ENCODE results near the gene ZNF536. TPM values are rescaled to one million over a fixed set of nuclear protein-coding genes. Genes with fewer than 3 reads are reported as not detected.

ZNF536 gene
- total RNA-seq, 1 experiment from 2014 or later = not detected

- ChIA-PET POLR2A (no interaction called here), CTCF (no interaction called here)
- BruUV-seq (replicated peaks) = no TSS peak
- no peaks in the 10 kb centered on the region for H3K36me3 Mint-ChIP-seq (ENCODE audit: insufficient read depth, unreplicated experiment)
- no peak overlapping the region for H3K4me3 Mint-ChIP-seq (ENCODE audit: unreplicated experiment)
- H3K4me1 Mint-ChIP-seq (ENCODE audit: low read depth, unreplicated experiment) = no peaks in the 10 kb centered on the region
- no peaks in the 10 kb centered on the region for H3K9me3 Mint-ChIP-seq (ENCODE audit: unreplicated experiment)
- H3K4me3 ChIP-seq (ENCODE audit: low read depth, low read length) = no peak overlapping the region
- no peak for DNase-seq
- H3K9me3 ChIP-seq = no peaks in the 10 kb centered on the region
- H3K4me1 ChIP-seq = no peaks in the 10 kb centered on the region
- no peak overlapping the region for H3K27ac Mint-ChIP-seq (ENCODE audit: unreplicated experiment)
- no peaks in the 10 kb centered on the region for H3K36me3 ChIP-seq (ENCODE audit: control insufficient read depth, insufficient read depth, low read length)
- intact Hi-C loops (cut with micrococcal nuclease; ENCODE audit: unreplicated experiment) = no loop called here
- TF ChIP-seq CTCF (IDR thresholded peaks at IDR 0.05; ENCODE audit: insufficient read depth in 1 of 2, low read depth in 1 of 2, low read length in 1 of 2, severe bottlenecking in 1 of 2, unreplicated experiment in 1 of 2) = no peak
- no peaks in the 10 kb centered on the region for H3K27me3 Mint-ChIP-seq (ENCODE audit: insufficient read depth, unreplicated experiment)
- H3K27me3 ChIP-seq (replicated peaks; ENCODE audit: control insufficient read depth, insufficient read depth, low read length) = no peaks in the 10 kb centered on the region
These were observed 21.2 kb upstream of the ZNF536 start for GRCh38 chr19:30350692-30351663.

- Mint-ChIP-seq H3K27ac (ENCODE audit: unreplicated experiment) (no peak overlapping the region), H3K36me3 (ENCODE audit: insufficient read depth, unreplicated experiment) (no peaks in the 10 kb centered on the region), H3K4me1 (ENCODE audit: low read depth, unreplicated experiment) (no peaks in the 10 kb centered on the region), H3K27me3 (ENCODE audit: insufficient read depth, unreplicated experiment) (no peaks in the 10 kb centered on the region), H3K4me3 (ENCODE audit: unreplicated experiment) (no peak overlapping the region), H3K9me3 (ENCODE audit: unreplicated experiment) (no peaks in the 10 kb centered on the region)
- ChIA-PET CTCF (no interaction called here), POLR2A (no interaction called here)
- no peak for DNase-seq
- BruUV-seq (replicated peaks) = no TSS peak
- H3K4me3 ChIP-seq (ENCODE audit: low read depth, low read length) = no peak overlapping the region
- no peaks in the 10 kb centered on the region for H3K36me3 ChIP-seq (ENCODE audit: control insufficient read depth, insufficient read depth, low read length)
- no peaks in the 10 kb centered on the region for H3K4me1 ChIP-seq
- no peak for TF ChIP-seq CTCF (IDR thresholded peaks at IDR 0.05; ENCODE audit: insufficient read depth in 1 of 2, low read depth in 1 of 2, low read length in 1 of 2, severe bottlenecking in 1 of 2, unreplicated experiment in 1 of 2)
- H3K9me3 ChIP-seq = no peaks in the 10 kb centered on the region
- intact Hi-C loops (cut with micrococcal nuclease; ENCODE audit: unreplicated experiment) = no loop called here
- H3K27me3 ChIP-seq (replicated peaks; ENCODE audit: control insufficient read depth, insufficient read depth, low read length) = no peaks in the 10 kb centered on the region
These were observed 20.4 kb upstream of the ZNF536 start for GRCh38 chr19:30351774-30352173.

GRCh38 chr19:30353394-30353945, 18.7 kb upstream of the ZNF536 start:
- no peaks in the 10 kb centered on the region for H3K4me1 Mint-ChIP-seq (ENCODE audit: low read depth, unreplicated experiment)
- H3K9me3 Mint-ChIP-seq (ENCODE audit: unreplicated experiment) = no peaks in the 10 kb centered on the region
- no TSS peak for BruUV-seq (replicated peaks)
- no peaks in the 10 kb centered on the region for H3K36me3 Mint-ChIP-seq (ENCODE audit: insufficient read depth, unreplicated experiment)
- no peak overlapping the region for H3K4me3 Mint-ChIP-seq (ENCODE audit: unreplicated experiment)
- no peak for DNase-seq
- TF ChIP-seq CTCF (IDR thresholded peaks at IDR 0.05; ENCODE audit: insufficient read depth in 1 of 2, low read depth in 1 of 2, low read length in 1 of 2, severe bottlenecking in 1 of 2, unreplicated experiment in 1 of 2) = no peak
- H3K4me3 ChIP-seq (ENCODE audit: low read depth, low read length) = no peak overlapping the region
- no peaks in the 10 kb centered on the region for H3K4me1 ChIP-seq
- H3K9me3 ChIP-seq = no peaks in the 10 kb centered on the region
- H3K27ac Mint-ChIP-seq (ENCODE audit: unreplicated experiment) = no peak overlapping the region
- ChIA-PET POLR2A (no interaction called here), CTCF (no interaction called here)
- no peaks in the 10 kb centered on the region for H3K27me3 ChIP-seq (replicated peaks; ENCODE audit: control insufficient read depth, insufficient read depth, low read length)
- no peaks in the 10 kb centered on the region for H3K36me3 ChIP-seq (ENCODE audit: control insufficient read depth, insufficient read depth, low read length)
- intact Hi-C loops (cut with micrococcal nuclease; ENCODE audit: unreplicated experiment) = no loop called here
- H3K27me3 Mint-ChIP-seq (ENCODE audit: insufficient read depth, unreplicated experiment) = no peaks in the 10 kb centered on the region
